CD4-positive, alpha-beta T cell (primary cell): ENCODE measurements around the gene DHRSX. TPM values are rescaled to one million over a fixed set of nuclear protein-coding genes. Genes with fewer than 3 reads are reported as not detected.

Experiments used
- ATAC-seq: fragments of 200-7000 bp; cut with Tn5 transposase; one replicate; pipeline ENCODE4 v1.10.0; 2022; ENCODE audit warnings: mild to moderate bottlenecking; ENCODE audit not compliant: poor library complexity
- CTCF ChIA-PET: fragments of 350-600 bp; sonication (Branson Sonifier 250); formaldehyde crosslinking; loops from one replicate; lab custom pipeline; 2021; ENCODE audit warnings: antibody characterized with exemption, inconsistent platforms; lab: Charles Lee
- POLR2A ChIA-PET: fragments of 350-600 bp; sonication (Branson Sonifier 250); formaldehyde crosslinking; loops from one replicate; lab custom pipeline; 2021; ENCODE audit warnings: antibody characterized with exemption, inconsistent platforms; lab: Charles Lee
- DNase-seq, 14 experiments: peaks; one replicate each; pipeline ENCODE4 v3.0.0-alpha.2; 2013 to 2020; ENCODE audit warnings: mixed read lengths in 2 of 14
- H3K27ac ChIP-seq, 2 donors: one replicate each; pipeline versions ENCODE4 v1.5.1 to v1.7.0; 2013; ENCODE audit warnings: low read length in 2 of 2, low read depth in 1 of 2, mild to moderate bottlenecking in 1 of 2
- H3K27me3 ChIP-seq, 2 experiments: 1 replicate in 1 of 2; 2 replicates in 1 of 2; pipeline versions ENCODE4 v1.6.1 to v1.7.0; 2013; ENCODE audit warnings: low read length in 2 of 2, control low read depth in 1 of 2, mild to moderate bottlenecking in 1 of 2, moderate library complexity in 1 of 2; ENCODE audit not compliant: insufficient read depth in 2 of 2, control insufficient read depth in 1 of 2
- H3K36me3 ChIP-seq: one replicate; pipeline ENCODE4 v1.6.1; 2013; ENCODE audit warnings: low read length, control low read depth; ENCODE audit not compliant: insufficient read depth
- H3K4me1 ChIP-seq: one replicate; pipeline ENCODE4 v1.6.1; 2013; ENCODE audit warnings: low read length, control low read depth; ENCODE audit not compliant: insufficient read depth
- H3K4me3 ChIP-seq: one replicate; pipeline ENCODE4 v1.5.1; 2013; ENCODE audit warnings: mild to moderate bottlenecking, low read length, moderate library complexity
- H3K9me3 ChIP-seq, 2 experiments: 1 replicate in 1 of 2; 2 replicates in 1 of 2; pipeline versions ENCODE4 v1.6.1 to v1.7.0; 2013; ENCODE audit warnings: low read length in 2 of 2, mild to moderate bottlenecking in 2 of 2, control low read depth in 1 of 2, moderate library complexity in 1 of 2; ENCODE audit not compliant: control insufficient read depth in 1 of 2, insufficient read depth in 1 of 2
- H3K27ac Mint-ChIP-seq: one replicate; pipeline ENCODE4 v1.8.0; 2020; ENCODE audit warnings: mixed read lengths
- H3K27me3 Mint-ChIP-seq: one replicate; pipeline ENCODE4 v1.8.0; 2021; ENCODE audit warnings: mixed read lengths
- H3K36me3 Mint-ChIP-seq: one replicate; pipeline ENCODE4 v1.8.0; 2021; ENCODE audit warnings: low read depth, mixed read lengths
- H3K4me1 Mint-ChIP-seq: one replicate; pipeline ENCODE4 v1.8.0; 2021; ENCODE audit warnings: low read depth, mixed read lengths
- H3K4me3 Mint-ChIP-seq: one replicate; pipeline ENCODE4 v1.8.0; 2020; ENCODE audit warnings: mild to moderate bottlenecking, mixed read lengths
- H3K9me3 Mint-ChIP-seq: one replicate; pipeline ENCODE4 v1.8.0; 2020; ENCODE audit warnings: mixed read lengths
- CTCF ChIP-seq: fragments of 200-600 bp; IDR thresholded peaks from one replicate; pipeline ENCODE4 v1.8.0; 2022; ENCODE audit warnings: antibody characterized with exemption, mild to moderate bottlenecking
- intact Hi-C, 2 experiments: fragments of 100-400 bp; cut with DNase I in 1 of 2; cut with micrococcal nuclease in 1 of 2; formaldehyde crosslinking; loops; one replicate each; pipeline versions ENCODE4 v1.15.1 to v1.9.0; 2023 to 2025; cut with DNase I, micrococcal nuclease
- total RNA-seq, 174 experiments: library from RNA in 2 of 174; stranded (reverse) in 2 of 174; gene quantifications; one replicate each; pipeline ENCODE4 v1.2.3 and lab custom pipeline; 2021 to 2026

DHRSX gene
- total RNA-seq, 2 experiments from 2014 or later = 12.1 to 13.9 TPM

DNA sequence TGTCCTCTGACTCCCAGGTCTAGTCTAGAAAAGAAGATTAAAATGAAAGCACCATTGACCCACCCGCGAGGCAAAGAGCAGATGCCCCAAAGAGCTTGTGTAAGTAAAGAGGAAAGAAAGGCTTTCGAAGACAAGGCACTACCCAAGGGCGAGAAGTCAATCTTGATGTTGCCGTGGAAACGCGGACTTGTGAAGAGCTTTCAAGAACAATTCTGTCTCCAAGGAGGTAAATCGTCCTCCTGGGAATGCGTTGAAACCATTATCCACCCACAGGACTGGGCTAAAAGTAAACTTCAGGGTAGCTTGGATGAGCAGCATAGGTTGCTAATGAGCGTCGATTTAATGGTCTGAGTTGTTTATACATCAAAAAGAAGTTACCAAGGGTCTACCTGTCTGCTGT lies 189.3 kb downstream of the DHRSX start:
- H3K9me3 ChIP-seq = peaks cover 0 to 10% of the 10 kb centered on the region in 2 experiments
- no peaks in the 10 kb centered on the region for H3K9me3 Mint-ChIP-seq
- no peaks in the 10 kb centered on the region for H3K36me3 ChIP-seq
- no peak overlapping the region for H3K27ac Mint-ChIP-seq
- CTCF ChIA-PET = no interaction called here
- H3K4me3 Mint-ChIP-seq = no peak overlapping the region
- H3K36me3 Mint-ChIP-seq = peaks cover 68% of the 10 kb centered on the region
- intact Hi-C loops = no loop called here
- H3K4me1 Mint-ChIP-seq = no peaks in the 10 kb centered on the region
- H3K4me3 ChIP-seq = no peak overlapping the region
- H3K4me1 ChIP-seq = no peaks in the 10 kb centered on the region
- ATAC-seq = no peak
- POLR2A ChIA-PET = no interaction called here
- H3K27ac ChIP-seq = no peak overlapping the region
- no peak for TF ChIP-seq CTCF
- H3K27me3 ChIP-seq = no peaks in the 10 kb centered on the region
- no peaks in the 10 kb centered on the region for H3K27me3 Mint-ChIP-seq
- no peak for DNase-seq

GRCh38 chrX:2301901-2302300 lies 198.9 kb downstream of the DHRSX start:
- H3K9me3 Mint-ChIP-seq = peaks cover 10% of the 10 kb centered on the region
- ATAC-seq (no peak), DNase-seq (no peak)
- no peaks in the 10 kb centered on the region for H3K27me3 Mint-ChIP-seq
- TF ChIP-seq CTCF = no peak
- ChIA-PET CTCF (no interaction called here), POLR2A (no interaction called here)
- no peaks in the 10 kb centered on the region for H3K4me1 ChIP-seq
- peaks cover 0 to 11% of the 10 kb centered on the region in 2 experiments for H3K9me3 ChIP-seq
- H3K27ac ChIP-seq = no peak overlapping the region
- peaks cover 38% of the 10 kb centered on the region for H3K36me3 Mint-ChIP-seq
- H3K36me3 ChIP-seq = peaks cover 2% of the 10 kb centered on the region
- no peak overlapping the region for H3K27ac Mint-ChIP-seq
- intact Hi-C loops = no loop called here
- no peaks in the 10 kb centered on the region for H3K27me3 ChIP-seq
- no peak overlapping the region for H3K4me3 ChIP-seq
- H3K4me3 Mint-ChIP-seq = no peak overlapping the region
- no peaks in the 10 kb centered on the region for H3K4me1 Mint-ChIP-seq

GRCh38 chrX:2299871-2300270 lies 200.9 kb downstream of the DHRSX start:
- TF ChIP-seq CTCF = no peak
- intact Hi-C loops = no loop called here

More at GRCh38 chrX:2299871-2300270, 200.9 kb downstream of the DHRSX start:
- no peaks in the 10 kb centered on the region for H3K27me3 Mint-ChIP-seq
- DNase-seq = no peak
- no peak overlapping the region for H3K4me3 Mint-ChIP-seq
- Histone ChIP-seq H3K4me3 (no peak overlapping the region), H3K36me3 (peaks cover 2% of the 10 kb centered on the region), H3K27me3 (no peaks in the 10 kb centered on the region), H3K4me1 (no peaks in the 10 kb centered on the region), H3K9me3 (peaks cover 0 to 17% of the 10 kb centered on the region in 2 experiments), H3K27ac (no peak overlapping the region)
- H3K4me1 Mint-ChIP-seq = no peaks in the 10 kb centered on the region
- ChIA-PET POLR2A (no interaction called here), CTCF (no interaction called here)
- no peak overlapping the region for H3K27ac Mint-ChIP-seq
- no peak for ATAC-seq
- H3K9me3 Mint-ChIP-seq = peaks cover 9% of the 10 kb centered on the region
- peaks cover 27% of the 10 kb centered on the region for H3K36me3 Mint-ChIP-seq
